NCI-H2081 treated with DMSO at 0.1 percent for 48 hours (cell line): ENCODE data around the gene IDH3B.
"Not testable (repeated sequence)": the region's sequence is repeated elsewhere in the genome, so short reads cannot be mapped to it uniquely, and the experiment has no call there.

Experiments used
- DNase-seq: peaks from one replicate; lab custom pipeline; 2025; lab: John Stamatoyannopoulos, UW

The IDH3B gene

DNA sequence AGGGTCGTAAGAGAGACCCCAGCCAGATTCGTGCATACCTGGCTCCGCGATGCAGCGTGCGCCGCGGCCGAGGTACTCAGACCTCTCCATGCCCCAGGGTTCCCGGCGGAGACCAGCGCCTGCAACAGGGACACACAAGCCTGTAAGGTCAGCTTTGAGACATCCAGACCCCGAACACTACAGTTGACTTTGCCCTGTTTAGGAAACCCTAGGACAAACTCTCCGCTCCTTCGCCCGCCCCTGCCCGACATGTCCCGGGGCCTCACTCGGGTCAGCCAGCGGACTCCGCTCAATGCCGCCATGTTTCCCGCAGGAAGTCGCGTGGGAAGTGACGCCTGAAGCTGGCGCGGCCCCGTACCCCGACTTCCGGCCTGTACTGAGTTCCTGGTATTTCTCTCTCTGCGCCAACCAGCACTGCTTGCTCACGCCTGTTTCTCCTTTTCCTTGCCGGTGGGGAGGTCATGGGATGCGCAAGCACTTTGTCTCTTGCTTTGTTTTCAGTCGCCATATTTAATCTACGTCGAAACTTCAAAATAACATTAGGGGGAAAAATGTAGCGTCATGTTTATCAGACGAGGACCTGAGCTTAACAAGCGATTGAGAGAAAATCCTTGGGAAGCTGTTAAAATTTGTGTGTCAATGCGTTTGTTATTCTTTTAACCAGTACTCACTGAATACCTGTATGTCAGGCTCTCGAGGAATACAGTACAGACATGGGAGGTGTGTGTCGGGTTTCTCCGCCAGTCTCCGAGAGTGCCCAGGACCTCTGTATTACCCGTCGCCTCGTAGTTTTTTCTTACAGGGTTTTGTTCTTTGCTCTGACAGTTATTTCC lies at the start of gene IDH3B:
Gene IDH3B (minus strand): TSS at position 330 of the 833 bp plus-strand sequence. CDS start 28 bp downstream, at position 302.
- DNase-seq, result peak; percentile 61

DNA sequence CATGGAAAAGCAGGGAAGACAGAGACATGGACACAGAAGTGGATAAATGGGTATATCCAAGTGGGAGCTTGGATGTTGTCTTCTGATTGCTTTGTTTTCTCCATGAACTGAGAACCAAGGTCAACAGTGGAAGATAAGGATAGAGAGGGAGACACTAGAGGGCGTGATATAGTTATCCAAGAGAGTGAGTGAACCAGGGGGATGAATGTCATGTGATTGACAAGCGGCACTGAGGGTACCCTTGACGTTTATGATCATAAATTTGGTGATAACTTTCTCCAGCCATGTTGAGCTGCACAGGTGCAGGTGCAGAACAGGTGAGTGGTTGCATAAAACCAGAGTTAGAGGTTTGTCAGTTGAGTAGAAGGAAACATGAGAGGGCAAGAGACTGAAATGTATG lies 49.3 kb upstream of the IDH3B start:
- DNase-seq, result no peak

GRCh38 chr20:2709205-2709981 lies 45.4 kb upstream of the IDH3B start:
- no peak for DNase-seq

- no peak for DNase-seq
Measured at GRCh38 chr20:2708665-2709064, 44.6 kb upstream of the IDH3B start.

DNA sequence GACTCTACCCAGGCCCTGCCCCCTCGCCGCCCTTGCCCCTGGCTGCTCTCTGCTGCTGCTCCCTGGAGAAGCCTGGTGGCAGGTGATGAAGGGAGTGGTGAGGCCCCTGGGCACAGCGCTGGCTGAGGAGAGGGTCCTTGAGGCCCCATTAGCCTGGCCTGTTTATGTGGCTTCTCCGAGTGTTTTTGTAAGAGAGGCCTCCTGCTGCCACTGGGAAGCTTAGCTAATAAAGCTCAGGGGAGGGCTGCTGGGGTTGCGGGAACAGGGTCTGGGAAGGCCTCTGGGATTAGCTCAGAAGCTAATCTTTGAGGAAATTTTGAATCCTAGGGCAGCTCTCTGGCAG lies 44.0 kb upstream of the IDH3B start:
- no peak for DNase-seq

- no peak for DNase-seq
Measured at GRCh38 chr20:2707353-2708072, 43.5 kb upstream of the IDH3B start.

GRCh38 chr20:2706688-2707352 lies 42.8 kb upstream of the IDH3B start:
- no peak for DNase-seq

DNA sequence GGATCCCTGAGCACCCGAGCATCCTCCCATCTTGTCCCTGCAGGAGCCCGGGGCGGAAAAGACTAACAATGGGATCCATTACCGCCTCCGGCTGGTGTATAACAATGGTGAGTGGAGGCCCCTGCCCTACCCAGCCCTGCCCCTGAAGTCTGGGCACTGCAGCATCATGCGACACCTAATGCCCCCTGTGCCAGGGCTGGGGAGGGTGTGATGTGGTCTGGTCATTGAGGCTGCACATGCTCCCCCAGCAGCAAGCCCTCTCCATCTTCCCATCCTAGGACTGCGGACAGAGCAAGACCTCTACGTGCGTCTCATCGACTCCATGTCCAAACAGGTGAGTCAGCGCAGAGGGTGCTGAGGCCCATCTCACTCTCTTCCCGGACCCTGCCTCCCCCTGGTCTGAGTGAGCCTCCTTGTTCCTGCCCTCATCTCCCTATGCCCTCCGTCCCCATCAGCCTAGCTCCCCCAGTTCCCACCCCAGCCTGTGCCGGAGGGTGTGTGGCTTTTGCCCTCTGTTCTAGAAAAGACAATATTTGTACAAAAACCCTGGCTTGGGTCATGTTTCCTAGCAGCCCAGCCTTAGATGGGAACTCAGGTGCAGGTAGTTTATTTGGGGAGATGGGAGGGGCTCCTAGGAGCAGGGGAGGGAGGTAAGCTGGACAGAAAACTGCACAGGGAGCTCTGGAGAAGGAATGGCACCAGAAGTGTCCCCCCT lies 42.1 kb upstream of the IDH3B start:
- no peak for DNase-seq

GRCh38 chr20:2703716-2704475 lies 39.9 kb upstream of the IDH3B start:
- no peak for DNase-seq

DNA sequence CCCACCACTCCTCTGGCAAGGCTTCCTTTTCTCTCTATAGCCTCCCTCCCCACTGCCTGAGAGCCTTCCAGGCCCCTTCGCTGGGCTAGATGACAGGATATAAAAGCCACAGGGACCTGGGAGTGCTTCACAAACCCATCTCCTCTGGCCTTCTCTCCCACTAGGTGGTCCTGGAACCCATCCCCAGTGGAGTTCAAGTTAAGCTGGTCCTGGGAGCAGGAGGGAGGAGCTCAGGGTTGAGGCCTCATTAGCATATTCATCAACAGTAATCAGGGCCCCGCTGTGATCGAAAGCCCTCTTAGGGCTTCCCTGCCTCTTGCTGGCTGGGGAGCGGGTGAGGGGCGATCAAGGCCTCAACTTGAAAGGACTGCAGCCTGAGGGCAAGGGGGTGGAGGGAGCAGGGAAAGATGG lies 37.7 kb upstream of the IDH3B start:
- DNase-seq, result no peak

DNA sequence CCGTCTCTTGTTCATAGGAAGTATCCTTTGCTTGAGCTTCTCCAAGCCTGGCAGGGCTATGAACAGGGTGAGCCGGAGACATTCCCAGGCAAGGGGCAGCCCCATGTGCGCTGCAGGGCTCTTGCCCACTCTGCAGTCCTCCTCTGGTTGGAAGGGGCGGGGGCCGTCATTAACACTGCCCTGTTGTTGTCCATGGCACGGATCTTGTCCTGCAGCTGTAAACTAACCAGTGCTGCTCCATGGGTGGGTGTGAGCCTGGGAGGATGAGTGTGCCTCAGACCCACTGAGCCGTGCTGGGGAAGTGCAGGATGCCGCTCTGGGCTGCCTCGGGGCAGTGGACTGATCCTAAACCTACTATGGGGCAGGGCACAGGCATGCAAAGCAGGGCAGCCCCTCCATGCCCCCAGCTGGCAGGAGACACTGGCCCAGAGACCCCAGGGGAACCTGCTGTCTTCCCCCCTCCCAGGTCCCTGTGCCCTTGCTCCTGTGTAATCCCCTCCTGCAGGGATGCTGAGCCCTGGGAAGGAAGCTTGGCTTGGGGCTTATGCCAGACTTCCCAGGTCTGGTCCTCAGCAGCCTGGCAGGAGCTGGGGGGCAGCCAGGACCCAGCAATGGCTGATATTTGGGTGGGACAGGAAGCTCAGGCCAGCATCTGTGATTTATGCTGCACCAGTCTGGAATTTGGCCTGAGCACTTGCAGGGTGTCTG lies 37.1 kb upstream of the IDH3B start:
- DNase-seq, result no peak

- DNase-seq, result no peak
Measured at GRCh38 chr20:2699775-2700413, 35.9 kb upstream of the IDH3B start.

DNA sequence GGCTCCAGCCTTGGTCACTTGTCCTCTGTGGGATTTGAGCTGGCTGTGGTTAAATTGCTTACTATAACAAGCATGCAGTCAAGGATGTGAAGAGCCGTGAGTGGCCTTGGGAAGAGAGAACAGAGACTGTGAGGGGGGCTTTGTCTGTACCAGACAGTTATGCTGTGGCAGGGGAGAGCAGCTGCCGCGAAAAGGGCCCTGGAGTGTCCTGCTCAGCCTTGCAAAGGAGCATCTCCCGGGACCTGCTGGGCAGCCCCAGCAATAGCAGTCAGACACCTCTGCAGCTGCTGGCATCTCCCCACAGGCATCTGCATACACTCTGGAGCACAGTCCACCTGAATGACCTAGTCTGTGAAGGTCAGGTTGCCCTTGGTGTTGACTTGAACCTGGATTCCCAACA lies 34.9 kb upstream of the IDH3B start:
- DNase-seq, result no peak

DNA sequence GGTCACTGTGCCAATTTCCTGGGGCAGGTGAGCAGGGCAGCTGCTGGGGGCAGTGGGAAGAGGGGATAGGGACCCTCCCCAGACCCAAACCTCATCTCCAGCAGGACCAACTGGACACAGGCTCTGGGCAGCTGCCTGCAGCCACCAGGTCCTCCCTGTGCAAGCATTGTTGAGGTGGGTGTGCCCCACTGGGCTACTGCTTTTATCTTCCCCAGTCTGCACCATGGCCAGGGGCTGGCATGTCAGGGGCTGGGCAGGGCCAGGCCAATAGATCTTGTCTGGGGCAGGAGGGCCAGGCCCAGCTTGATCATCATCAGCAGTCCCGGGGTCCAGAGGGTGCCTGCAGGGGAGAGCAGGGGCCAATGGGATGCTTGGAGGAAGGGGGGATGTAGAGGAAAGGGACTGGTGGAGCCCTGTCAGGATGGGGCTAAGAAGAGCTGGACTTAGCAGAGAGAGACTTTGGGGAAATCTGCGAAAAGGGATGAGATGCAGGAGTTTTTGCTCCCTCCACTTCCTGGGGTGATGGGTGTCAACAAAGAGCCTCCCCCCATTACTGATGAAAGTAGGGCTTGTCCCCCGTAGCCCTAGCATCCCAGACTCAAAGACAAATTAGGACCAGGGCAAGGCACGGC lies 34.3 kb upstream of the IDH3B start:
- DNase-seq, result no peak

DNA sequence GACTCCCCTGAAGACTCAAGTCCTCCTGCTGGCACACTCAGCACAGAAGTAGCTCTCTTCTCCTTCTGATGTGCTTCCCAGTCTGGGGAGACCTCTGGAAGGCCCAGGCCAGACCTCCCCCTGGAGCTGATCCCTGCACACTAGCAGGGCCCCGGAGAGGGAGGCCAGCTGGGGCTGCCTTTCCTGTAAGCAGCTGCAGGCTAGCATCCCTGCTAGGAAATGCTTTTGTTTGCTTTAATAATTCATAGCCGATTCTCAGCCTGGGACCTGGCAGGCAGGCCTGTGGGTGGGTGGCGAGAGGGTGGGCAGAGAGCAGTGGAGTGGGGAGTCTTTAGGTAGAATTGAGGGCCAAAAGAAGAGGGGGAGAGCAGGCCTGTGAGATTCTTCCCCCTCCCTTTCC lies 33.8 kb upstream of the IDH3B start:
- DNase-seq, result no peak

- no peak for DNase-seq
Measured at GRCh38 chr20:2696646-2697045, 32.6 kb upstream of the IDH3B start.

DNA sequence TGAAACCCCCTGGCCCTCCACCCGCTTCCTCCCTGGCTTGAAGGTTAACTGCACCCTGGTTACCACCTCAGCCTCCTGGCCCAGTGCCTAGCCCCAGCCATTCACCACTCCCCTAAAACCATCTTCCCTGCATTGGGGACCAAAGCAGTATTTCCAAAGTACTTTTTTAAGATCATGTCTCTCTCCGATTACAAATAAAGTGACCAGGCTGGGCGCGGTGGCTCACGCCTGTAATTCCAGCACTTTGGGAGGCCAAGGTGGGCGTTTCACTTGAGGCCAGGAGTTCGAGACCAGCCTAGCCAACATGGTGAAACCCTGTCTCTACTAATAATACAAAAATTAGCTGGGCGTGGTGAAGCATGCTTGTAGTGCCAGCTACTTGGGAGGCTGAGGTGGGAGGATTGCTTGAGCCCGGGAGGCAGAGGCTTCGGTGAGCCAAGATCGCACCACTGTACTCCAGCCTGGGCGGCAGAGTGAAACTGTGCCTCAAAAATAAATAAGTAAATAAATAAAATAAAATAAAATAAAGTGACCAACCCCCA lies 32.0 kb upstream of the IDH3B start:
- not testable (repeated sequence) for DNase-seq

GRCh38 chr20:2695206-2695983 lies 31.4 kb upstream of the IDH3B start:
- no peak for DNase-seq
